Mammary epithelial cell (primary cell): ENCODE measurements around the gene L3MBTL4.

Source experiments
- EZH2 ChIP-seq: IDR thresholded peaks from 2 replicates; pipeline ENCODE4 v1.6.1; 2012; ENCODE audit warnings: low read length, inconsistent platforms, borderline replicate concordance
- TF ChIP-seq, protein P1 (sequence below), 2 donors: IDR thresholded peaks in 1 of 2; conservative IDR thresholded peaks in 1 of 2; 2 replicates each; pipeline ENCODE4 v1.5.1; 2011 to 2012; ENCODE audit warnings: inconsistent platforms in 2 of 2, low read length in 2 of 2, mild to moderate bottlenecking in 2 of 2, control low read depth in 1 of 2, low read depth in 1 of 2; ENCODE audit not compliant: insufficient read depth in 1 of 2; ENCODE audit errors: extremely low read depth in 1 of 2

DNA sequence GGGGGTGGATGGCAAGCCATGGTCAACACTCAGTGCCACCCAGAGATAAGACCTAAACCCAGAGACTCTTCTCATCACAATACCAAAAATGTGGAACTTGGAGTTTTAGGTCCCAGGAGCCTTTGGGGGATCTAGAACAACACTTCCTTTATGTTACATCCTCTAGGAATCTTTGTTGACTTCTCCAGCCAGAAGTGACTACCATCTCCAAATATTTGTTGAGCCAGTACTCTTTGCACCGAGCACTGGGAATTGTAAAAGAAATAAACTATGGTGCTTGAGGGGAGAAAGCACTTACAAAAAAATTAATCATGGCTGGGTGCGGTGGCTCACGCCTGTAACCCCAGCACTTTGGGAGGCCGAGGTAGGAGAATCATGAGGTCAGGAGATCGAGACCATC is 399.3 kb downstream of the L3MBTL4 start:
- TF ChIP-seq, protein P1, sequence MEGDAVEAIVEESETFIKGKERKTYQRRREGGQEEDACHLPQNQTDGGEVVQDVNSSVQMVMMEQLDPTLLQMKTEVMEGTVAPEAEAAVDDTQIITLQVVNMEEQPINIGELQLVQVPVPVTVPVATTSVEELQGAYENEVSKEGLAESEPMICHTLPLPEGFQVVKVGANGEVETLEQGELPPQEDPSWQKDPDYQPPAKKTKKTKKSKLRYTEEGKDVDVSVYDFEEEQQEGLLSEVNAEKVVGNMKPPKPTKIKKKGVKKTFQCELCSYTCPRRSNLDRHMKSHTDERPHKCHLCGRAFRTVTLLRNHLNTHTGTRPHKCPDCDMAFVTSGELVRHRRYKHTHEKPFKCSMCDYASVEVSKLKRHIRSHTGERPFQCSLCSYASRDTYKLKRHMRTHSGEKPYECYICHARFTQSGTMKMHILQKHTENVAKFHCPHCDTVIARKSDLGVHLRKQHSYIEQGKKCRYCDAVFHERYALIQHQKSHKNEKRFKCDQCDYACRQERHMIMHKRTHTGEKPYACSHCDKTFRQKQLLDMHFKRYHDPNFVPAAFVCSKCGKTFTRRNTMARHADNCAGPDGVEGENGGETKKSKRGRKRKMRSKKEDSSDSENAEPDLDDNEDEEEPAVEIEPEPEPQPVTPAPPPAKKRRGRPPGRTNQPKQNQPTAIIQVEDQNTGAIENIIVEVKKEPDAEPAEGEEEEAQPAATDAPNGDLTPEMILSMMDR (conservative IDR thresholded peaks at IDR 0.05 in 1 of 2, IDR thresholded peaks at IDR 0.05 in 1 of 2; ENCODE audit: extremely low read depth in 1 of 2, insufficient read depth in 1 of 2, low read depth in 1 of 2, low read length in 2 of 2), result no peak
- TF ChIP-seq EZH2, result no peak
